Prostate gland (tissue), 2 donors: Measurements from ENCODE around the gene ZBTB8B.

ENCODE experiments used
- POLR2A ChIP-seq: fragments of 450-650 bp; IDR thresholded peaks from one replicate; pipeline ENCODE4 v1.6.1; 2016; ENCODE audit warnings: antibody characterized with exemption, mild to moderate bottlenecking
- TF ChIP-seq, protein P1 (sequence below), 4 experiments: fragments of 200-600 bp in 2 of 4; fragments of 450-650 bp in 2 of 4; sonication (generic) in 2 of 4; IDR thresholded peaks; 1 replicate in 3 of 4; 2 replicates in 1 of 4; pipeline ENCODE4 v1.5.1; 2016 to 2019; ENCODE audit warnings: antibody characterized with exemption in 4 of 4, mild to moderate bottlenecking in 2 of 4, moderate library complexity in 2 of 4

- TF ChIP-seq, protein P1, sequence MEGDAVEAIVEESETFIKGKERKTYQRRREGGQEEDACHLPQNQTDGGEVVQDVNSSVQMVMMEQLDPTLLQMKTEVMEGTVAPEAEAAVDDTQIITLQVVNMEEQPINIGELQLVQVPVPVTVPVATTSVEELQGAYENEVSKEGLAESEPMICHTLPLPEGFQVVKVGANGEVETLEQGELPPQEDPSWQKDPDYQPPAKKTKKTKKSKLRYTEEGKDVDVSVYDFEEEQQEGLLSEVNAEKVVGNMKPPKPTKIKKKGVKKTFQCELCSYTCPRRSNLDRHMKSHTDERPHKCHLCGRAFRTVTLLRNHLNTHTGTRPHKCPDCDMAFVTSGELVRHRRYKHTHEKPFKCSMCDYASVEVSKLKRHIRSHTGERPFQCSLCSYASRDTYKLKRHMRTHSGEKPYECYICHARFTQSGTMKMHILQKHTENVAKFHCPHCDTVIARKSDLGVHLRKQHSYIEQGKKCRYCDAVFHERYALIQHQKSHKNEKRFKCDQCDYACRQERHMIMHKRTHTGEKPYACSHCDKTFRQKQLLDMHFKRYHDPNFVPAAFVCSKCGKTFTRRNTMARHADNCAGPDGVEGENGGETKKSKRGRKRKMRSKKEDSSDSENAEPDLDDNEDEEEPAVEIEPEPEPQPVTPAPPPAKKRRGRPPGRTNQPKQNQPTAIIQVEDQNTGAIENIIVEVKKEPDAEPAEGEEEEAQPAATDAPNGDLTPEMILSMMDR (IDR thresholded peaks at IDR 0.05): no peak
- TF ChIP-seq POLR2A: no peak
These were observed 6.3 kb downstream of the ZBTB8B start for GRCh38 chr1:32470991-32471694.
